B cell (primary cell): ENCODE results near the gene FAHD1. TPM values are rescaled to one million over a fixed set of nuclear protein-coding genes. Genes with fewer than 3 reads are reported as not detected.

ENCODE experiments used
- ATAC-seq: fragments of 200-7000 bp; cut with Tn5 transposase; one replicate; pipeline ENCODE4 v1.10.0; 2021; ENCODE audit warnings: low read depth, mild to moderate bottlenecking, moderate number of reproducible peaks, moderate library complexity
- CTCF ChIA-PET: fragments of 350-600 bp; sonication (Branson Sonifier 250); formaldehyde crosslinking; loops from one replicate; lab custom pipeline; 2021; ENCODE audit warnings: antibody characterized with exemption, inconsistent platforms; lab: Charles Lee
- POLR2A ChIA-PET: fragments of 350-600 bp; sonication (Branson Sonifier 250); formaldehyde crosslinking; loops from one replicate; lab custom pipeline; 2021; ENCODE audit warnings: antibody characterized with exemption; lab: Charles Lee
- DNase-seq: peaks from one replicate; pipeline ENCODE4 v3.0.0; 2013
- H2AFZ ChIP-seq: 2 replicates; pipeline ENCODE4 v1.6.1; 2012; ENCODE audit warnings: mild to moderate bottlenecking, low read depth, low read length; ENCODE audit not compliant: insufficient read depth, poor library complexity, severe bottlenecking
- H3K27ac ChIP-seq, 2 donors: 1 replicate in 1 of 2; 2 replicates in 1 of 2; pipeline ENCODE4 v1.5.1; 2012 to 2013; ENCODE audit warnings: low read length in 2 of 2, mild to moderate bottlenecking in 2 of 2, moderate library complexity in 1 of 2
- H3K27me3 ChIP-seq, 4 experiments: fragments of 200-600 bp in 1 of 4; sonication (generic) in 1 of 4; replicated peaks in 1 of 4; 1 replicate in 2 of 4; 2 replicates in 2 of 4; pipeline versions ENCODE4 v1.6.1 to v1.7.0; 2013 to 2016; ENCODE audit warnings: low read length in 3 of 4, mild to moderate bottlenecking in 2 of 4, mixed read lengths in 1 of 4, moderate library complexity in 1 of 4; ENCODE audit not compliant: insufficient read depth in 4 of 4, control insufficient read depth in 3 of 4; ENCODE audit errors: control extremely low read depth in 1 of 4
- H3K36me3 ChIP-seq, 2 experiments: replicated peaks in 1 of 2; 1 replicate in 1 of 2; 2 replicates in 1 of 2; pipeline versions ENCODE4 v1.6.1 to v1.7.1; 2013; ENCODE audit warnings: low read length in 1 of 2; ENCODE audit not compliant: insufficient read depth in 2 of 2, control insufficient read depth in 1 of 2; ENCODE audit errors: control extremely low read depth in 1 of 2, extremely low read depth in 1 of 2
- H3K4me1 ChIP-seq, 2 donors: fragments of 200-600 bp in 1 of 2; sonication (generic) in 1 of 2; 1 replicate in 1 of 2; 2 replicates in 1 of 2; pipeline versions ENCODE4 v1.5.1 to v1.6.1; 2013 to 2017; ENCODE audit warnings: low read length in 2 of 2; ENCODE audit not compliant: control insufficient read depth in 2 of 2, insufficient read depth in 2 of 2
- H3K4me2 ChIP-seq: replicated peaks from 2 replicates; pipeline ENCODE3; 2012; ENCODE audit warnings: mild to moderate bottlenecking, low read depth, low read length; ENCODE audit not compliant: poor library complexity, severe bottlenecking
- H3K4me3 ChIP-seq, 5 experiments: fragments of 200-600 bp in 1 of 5; sonication (generic) in 1 of 5; 1 replicate in 3 of 5; 2 replicates in 2 of 5; pipeline versions ENCODE4 v1.5.1 to v1.7.0; 2011 to 2016; ENCODE audit warnings: low read length in 4 of 5, mild to moderate bottlenecking in 4 of 5, low read depth in 2 of 5, control low read depth in 1 of 5, moderate library complexity in 1 of 5; ENCODE audit not compliant: insufficient read depth in 1 of 5; ENCODE audit errors: control extremely low read depth in 1 of 5, extremely low read depth in 1 of 5
- H3K79me2 ChIP-seq: fragments of 200-600 bp; sonication (generic); one replicate; pipeline ENCODE4 v1.6.0; 2016; ENCODE audit warnings: low read length; ENCODE audit not compliant: control insufficient read depth, insufficient read depth
- H3K9ac ChIP-seq: fragments of 200-600 bp; sonication (generic); 2 replicates; pipeline ENCODE4 v1.6.1; 2017; ENCODE audit warnings: mild to moderate bottlenecking, low read length, moderate library complexity
- H3K9me3 ChIP-seq, 3 donors: one replicate each; pipeline versions ENCODE4 v1.6.1 to v1.7.1; 2013; ENCODE audit warnings: low read length in 2 of 3; ENCODE audit not compliant: control insufficient read depth in 2 of 3, insufficient read depth in 1 of 3; ENCODE audit errors: control extremely low read depth in 1 of 3
- H4K20me1 ChIP-seq: 2 replicates; pipeline ENCODE4 v1.6.0; 2012; ENCODE audit warnings: mild to moderate bottlenecking, low read length; ENCODE audit not compliant: insufficient read depth, control insufficient read depth, poor library complexity, severe bottlenecking
- H3K27ac Mint-ChIP-seq: one replicate; pipeline ENCODE4 v1.8.0; 2021; ENCODE audit warnings: mixed read lengths
- H3K27me3 Mint-ChIP-seq: one replicate; pipeline ENCODE4 v1.8.0; 2021; ENCODE audit warnings: mixed read lengths
- H3K4me1 Mint-ChIP-seq: one replicate; pipeline ENCODE4 v1.8.0; 2021; ENCODE audit warnings: mixed read lengths
- H3K4me3 Mint-ChIP-seq: one replicate; pipeline ENCODE4 v1.8.0; 2021; ENCODE audit warnings: mixed read lengths
- H3K9me3 Mint-ChIP-seq: one replicate; pipeline ENCODE4 v1.8.0; 2022; ENCODE audit warnings: mixed read lengths; ENCODE audit not compliant: insufficient read depth
- EZH2 ChIP-seq: IDR thresholded peaks from 2 replicates; pipeline ENCODE4 v1.6.1; 2012; ENCODE audit warnings: borderline replicate concordance, low read depth, mild to moderate bottlenecking, moderate library complexity, low read length; ENCODE audit not compliant: insufficient read depth, poor library complexity, severe bottlenecking
- WGBS: methylation state at CpG from one replicate; pipeline ENCODE4 v1.1.5; 2013; ENCODE audit warnings: missing lambda C conversion rate; ENCODE audit not compliant: insufficient coverage; 5-methylcytosine and 5-hydroxymethylcytosine counted together
- intact Hi-C: fragments of 100-400 bp; cut with micrococcal nuclease; formaldehyde crosslinking; loops from one replicate; pipeline ENCODE4 v1.10.0; 2022
- polyA plus RNA-seq: library from polyadenylated mRNA; depleted of rRNA; stranded (reverse); fragments of >200 nt; gene quantifications from 2 replicates; pipeline ENCODE4 v1.2.3, GENCODE V29; 2012
- total RNA-seq, 2 donors: library from RNA; stranded (reverse); fragments of 120-200 nt in 1 of 2; gene quantifications; 1 replicate in 1 of 2; 2 replicates in 1 of 2; pipeline versions ENCODE4 v1.2.3 to v1.2.4, GENCODE V29; 2013 to 2022
- TF ChIP-seq, protein P1 (sequence below): fragments of 200-600 bp; IDR thresholded peaks from one replicate; pipeline ENCODE4 v1.8.0; 2022; ENCODE audit warnings: antibody characterized with exemption, mild to moderate bottlenecking

FAHD1 gene
- total and polyA plus RNA-seq, 2 donors (not counting 1 experiment from before 2014, with no cell fraction given) = 11.0 to 14.5 TPM

DNA sequence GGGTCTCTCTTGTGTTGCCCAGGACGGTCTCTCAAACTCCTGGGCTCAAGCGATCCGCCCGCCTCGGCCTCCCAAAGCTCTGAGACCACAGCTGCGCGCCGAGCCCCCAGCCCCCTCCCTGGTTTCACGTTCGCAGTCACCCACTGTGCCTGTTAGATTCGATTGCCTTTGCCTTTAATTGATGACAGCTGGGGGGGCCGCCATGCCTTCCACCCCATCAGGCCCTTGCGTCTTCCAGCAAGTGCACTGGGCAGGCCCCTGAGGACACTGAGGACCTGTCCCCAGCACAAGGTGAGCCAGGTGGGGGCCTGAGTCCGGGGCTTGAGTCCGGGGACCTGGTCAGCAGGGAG, 36.8 kb upstream of the FAHD1 start:
- Histone ChIP-seq H3K9ac (no peak overlapping the region), H4K20me1 (peaks cover 38% of the 10 kb centered on the region), H3K4me2 (no peak overlapping the region), H2AFZ (no peak overlapping the region), H3K4me1 (no peaks in the 10 kb centered on the region), H3K4me3 (no peak overlapping the region), H3K9me3 (no peaks in the 10 kb centered on the region), H3K79me2 (peaks cover 49% of the 10 kb centered on the region), H3K27ac (no peak overlapping the region), H3K36me3 (peaks cover 0 to 32% of the 10 kb centered on the region in 2 experiments), H3K27me3 (no peaks in the 10 kb centered on the region)
- 99% methylated on average over 15 of the region's 15 CpGs for WGBS
- DNase-seq (no peak), ATAC-seq (no peak)
- no peak overlapping the region for H3K4me3 Mint-ChIP-seq
- TF ChIP-seq, protein P1, sequence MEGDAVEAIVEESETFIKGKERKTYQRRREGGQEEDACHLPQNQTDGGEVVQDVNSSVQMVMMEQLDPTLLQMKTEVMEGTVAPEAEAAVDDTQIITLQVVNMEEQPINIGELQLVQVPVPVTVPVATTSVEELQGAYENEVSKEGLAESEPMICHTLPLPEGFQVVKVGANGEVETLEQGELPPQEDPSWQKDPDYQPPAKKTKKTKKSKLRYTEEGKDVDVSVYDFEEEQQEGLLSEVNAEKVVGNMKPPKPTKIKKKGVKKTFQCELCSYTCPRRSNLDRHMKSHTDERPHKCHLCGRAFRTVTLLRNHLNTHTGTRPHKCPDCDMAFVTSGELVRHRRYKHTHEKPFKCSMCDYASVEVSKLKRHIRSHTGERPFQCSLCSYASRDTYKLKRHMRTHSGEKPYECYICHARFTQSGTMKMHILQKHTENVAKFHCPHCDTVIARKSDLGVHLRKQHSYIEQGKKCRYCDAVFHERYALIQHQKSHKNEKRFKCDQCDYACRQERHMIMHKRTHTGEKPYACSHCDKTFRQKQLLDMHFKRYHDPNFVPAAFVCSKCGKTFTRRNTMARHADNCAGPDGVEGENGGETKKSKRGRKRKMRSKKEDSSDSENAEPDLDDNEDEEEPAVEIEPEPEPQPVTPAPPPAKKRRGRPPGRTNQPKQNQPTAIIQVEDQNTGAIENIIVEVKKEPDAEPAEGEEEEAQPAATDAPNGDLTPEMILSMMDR = no peak
- no peak for TF ChIP-seq EZH2
- H3K27ac Mint-ChIP-seq = no peak overlapping the region
- ChIA-PET CTCF (no interaction called here), POLR2A (no interaction called here)
- H3K9me3 Mint-ChIP-seq = no peaks in the 10 kb centered on the region
- H3K4me1 Mint-ChIP-seq = no peaks in the 10 kb centered on the region
- intact Hi-C loops = no loop called here
- H3K27me3 Mint-ChIP-seq = no peaks in the 10 kb centered on the region

- no peak for ATAC-seq
- no peak overlapping the region for H3K4me3 Mint-ChIP-seq
- Histone ChIP-seq H3K4me2 (no peak overlapping the region), H3K4me1 (no peaks in the 10 kb centered on the region), H3K9me3 (no peaks in the 10 kb centered on the region), H3K27ac (no peak overlapping the region), H3K79me2 (peaks cover 44% of the 10 kb centered on the region), H4K20me1 (peaks cover 33% of the 10 kb centered on the region), H3K36me3 (peaks cover 0 to 30% of the 10 kb centered on the region in 2 experiments), H3K9ac (no peak overlapping the region), H3K27me3 (no peaks in the 10 kb centered on the region), H2AFZ (no peak overlapping the region), H3K4me3 (no peak overlapping the region)
- intact Hi-C loops = no loop called here
- H3K9me3 Mint-ChIP-seq = no peaks in the 10 kb centered on the region
- TF ChIP-seq, protein P1 = no peak
- no peak for TF ChIP-seq EZH2
- no peak for DNase-seq
- no peaks in the 10 kb centered on the region for H3K4me1 Mint-ChIP-seq
- no peak overlapping the region for H3K27ac Mint-ChIP-seq
- no peaks in the 10 kb centered on the region for H3K27me3 Mint-ChIP-seq
- WGBS = 97% methylated on average over 44 of the region's 44 CpGs
- CTCF ChIA-PET = no interaction called here
- POLR2A ChIA-PET = no interaction called here
These were observed 36.3 kb upstream of the FAHD1 start for GRCh38 chr16:1790611-1791255.
